GM12878 (cell line): ENCODE data around the gene PIP4K2A. TPM values are rescaled to one million over a fixed set of nuclear protein-coding genes. Genes with fewer than 3 reads are reported as not detected.

Source experiments
- BACH1 ChIP-seq: fragments of 450-650 bp; IDR thresholded peaks from 2 replicates; pipeline ENCODE4 v1.6.1; 2017; ENCODE audit warnings: mild to moderate bottlenecking, borderline replicate concordance
- BCL11A ChIP-seq: IDR thresholded peaks from 2 replicates; pipeline ENCODE4 v1.6.1; 2011; ENCODE audit warnings: low read depth, low read length
- BHLHE40 ChIP-seq, 2 experiments: fragments of 450-650 bp in 1 of 2; IDR thresholded peaks; 2 replicates each; pipeline ENCODE4 v1.6.1; 2011 to 2017; ENCODE audit warnings: low read depth in 2 of 2, borderline replicate concordance in 1 of 2, improper control_type of control experiment in 1 of 2, low read length in 1 of 2, mild to moderate bottlenecking in 1 of 2
- BMI1 ChIP-seq: fragments of 450-650 bp; IDR thresholded peaks from 2 replicates; pipeline ENCODE4 v1.6.1; 2016; ENCODE audit warnings: mild to moderate bottlenecking, moderate library complexity, borderline replicate concordance
- CHD1 ChIP-seq: IDR thresholded peaks from 2 replicates; pipeline ENCODE4 v1.6.1; 2012; ENCODE audit warnings: low read depth, low read length, improper control_type of control experiment
- CREM ChIP-seq: IDR thresholded peaks from 2 replicates; pipeline ENCODE4 v1.6.1; 2014; ENCODE audit warnings: antibody characterized with exemption, low read depth
- DPF2 ChIP-seq: fragments of 450-650 bp; IDR thresholded peaks from 2 replicates; pipeline ENCODE4 v1.6.1; 2017; ENCODE audit warnings: mild to moderate bottlenecking
- ELK1 ChIP-seq: IDR thresholded peaks from 2 replicates; pipeline ENCODE4 v1.6.1; 2012; ENCODE audit warnings: low read depth, low read length, improper control_type of control experiment
- IKZF2 ChIP-seq, 2 experiments: fragments of 450-650 bp; IDR thresholded peaks; 2 replicates each; pipeline ENCODE4 v1.6.1; 2017; ENCODE audit warnings: mild to moderate bottlenecking in 2 of 2, moderate library complexity in 2 of 2
- JUNB ChIP-seq: IDR thresholded peaks from 2 replicates; pipeline ENCODE4 v1.6.1; 2016; ENCODE audit warnings: antibody characterized with exemption, mild to moderate bottlenecking
- MTA2 ChIP-seq: fragments of 450-650 bp; IDR thresholded peaks from 2 replicates; pipeline ENCODE4 v1.6.1; 2016; ENCODE audit warnings: low read depth, mild to moderate bottlenecking, moderate library complexity
- NBN ChIP-seq: fragments of 450-650 bp; IDR thresholded peaks from 2 replicates; pipeline ENCODE4 v1.6.1; 2016
- NFIC ChIP-seq: IDR thresholded peaks from 2 replicates; pipeline ENCODE4 v1.6.1; 2012; ENCODE audit warnings: low read depth, mild to moderate bottlenecking, inconsistent platforms, low read length, moderate library complexity
- NFYA ChIP-seq: IDR thresholded peaks from 2 replicates; pipeline ENCODE4 v1.6.1; 2011; ENCODE audit warnings: low read depth, mild to moderate bottlenecking, low read length, improper control_type of control experiment, borderline replicate concordance
- PBX3 ChIP-seq: IDR thresholded peaks from 2 replicates; pipeline ENCODE4 v1.6.1; 2011; ENCODE audit warnings: mild to moderate bottlenecking, low read depth, low read length, moderate library complexity; ENCODE audit not compliant: insufficient replicate concordance
- POU2F2 ChIP-seq: IDR thresholded peaks from 3 replicates; pipeline ENCODE4 v1.6.1; 2011; ENCODE audit warnings: low read depth, mild to moderate bottlenecking, low read length, borderline replicate concordance
- RAD51 ChIP-seq: fragments of 450-650 bp; IDR thresholded peaks from 2 replicates; pipeline ENCODE4 v1.6.1; 2016; ENCODE audit warnings: moderate library complexity, mild to moderate bottlenecking, inconsistent platforms
- RELB ChIP-seq: fragments of 450-650 bp; IDR thresholded peaks from 2 replicates; pipeline ENCODE4 v1.6.1; 2017; ENCODE audit warnings: low read depth, mild to moderate bottlenecking, moderate library complexity
- RUNX3 ChIP-seq: IDR thresholded peaks from 2 replicates; pipeline ENCODE4 v1.6.1; 2012; ENCODE audit warnings: low read length, inconsistent platforms
- SP1 ChIP-seq: IDR thresholded peaks from one replicate; pipeline ENCODE4 v1.6.1; 2011; ENCODE audit warnings: low read depth, low read length
- ZNF217 ChIP-seq: fragments of 450-650 bp; IDR thresholded peaks from 2 replicates; pipeline ENCODE4 v1.6.1; 2017; ENCODE audit warnings: antibody characterized with exemption, mild to moderate bottlenecking
- ZNF24 ChIP-seq: fragments of 450-650 bp; IDR thresholded peaks from 2 replicates; pipeline ENCODE4 v1.6.1; 2017; ENCODE audit warnings: antibody characterized with exemption, mild to moderate bottlenecking
- ZNF274 ChIP-seq: IDR thresholded peaks from one replicate; pipeline ENCODE4 v1.8.0; 2011; ENCODE audit not compliant: insufficient read length, insufficient read depth
- ZNF687 ChIP-seq: fragments of 450-650 bp; IDR thresholded peaks from 2 replicates; pipeline ENCODE4 v1.6.1; 2017; ENCODE audit warnings: mild to moderate bottlenecking, moderate library complexity
- polyA plus RNA-seq, 11 experiments: library from polyadenylated mRNA; depleted of rRNA in 4 of 11; unstranded in 6 of 11; stranded (reverse) in 5 of 11; fragments of >200 nt; fragmentation: Nextera tagmentation in 4 of 11; fragmentation: Illumina TruSeq in 1 of 11; extraction: Ambion mirVana in 4 of 11; extraction: Trizol in 1 of 11; gene quantifications; 1 replicate in 1 of 11; 2 replicates in 10 of 11; pipeline versions ENCODE4 v1.2.1 to v1.2.3, GENCODE V29; 2011 to 2016; ENCODE audit warnings: inconsistent platforms in 2 of 11, missing spikeins in 2 of 11, low read depth in 1 of 11
- total RNA-seq, 4 experiments: library from RNA; depleted of rRNA in 3 of 4; stranded (reverse); fragments of >200 nt in 3 of 4; fragmentation: Illumina TruSeq in 1 of 4; extraction: Trizol in 1 of 4; gene quantifications; 2 replicates each; pipeline versions ENCODE4 v1.2.1 to v1.2.3, GENCODE V29; 2013 to 2021

The PIP4K2A gene
- total and polyA plus RNA-seq, 10 of the 15 experiments (the other 5 are each of a cell fraction or from before 2014, with no cell fraction given) = 54.3 to 139 (median 84.4) TPM

GRCh38 chr10:22605168-22605567, 109.2 kb downstream of the PIP4K2A start (continued):
- no peak for TF ChIP-seq NFYA
- peak; percentile 73; the same call in 1 of the 2 replicates for TF ChIP-seq ZNF687
- 0 out of 2 replicates have a peak, but pooled peaks have one; percentile 20 for TF ChIP-seq ZNF217
- no peak; the same call in 1 of the 2 replicates for TF ChIP-seq NFIC
- no peak for TF ChIP-seq ZNF274
- TF ChIP-seq BHLHE40 (IDR thresholded peaks at IDR 0.05; ENCODE audit: borderline replicate concordance in 1 of 2, low read depth in 2 of 2, low read length in 1 of 2) = peak; percentile 32 to 62; a peak in 3 of 4 replicates
- peak; percentile 57; the same call in 1 of the 2 replicates for TF ChIP-seq RELB
- peak; percentile 73 for TF ChIP-seq PBX3
- peak; percentile 72; the same call in 1 of the 2 replicates for TF ChIP-seq BACH1
- 0 out of 2 replicates have a peak, but pooled peaks have one; percentile 37 for TF ChIP-seq CREM
- TF ChIP-seq BMI1 = peak; percentile 60; the same call in 1 of the 2 replicates
- TF ChIP-seq SP1 = no peak
- peak; percentile 81; the same call in 1 of the 2 replicates for TF ChIP-seq BCL11A
- peak; percentile 98 for TF ChIP-seq MTA2
- TF ChIP-seq DPF2 = peak; percentile 71
- TF ChIP-seq ELK1 = 0 out of 2 replicates have a peak, but pooled peaks have one; percentile 21
- TF ChIP-seq JUNB = peak; percentile 47
- TF ChIP-seq IKZF2 (IDR thresholded peaks at IDR 0.05) = peak; percentile 89 to 92
- peak; percentile 62; the same call in 1 of the 2 replicates for TF ChIP-seq ZNF24
- TF ChIP-seq RAD51 = no peak; the same call in 1 of the 2 replicates
- no peak for TF ChIP-seq POU2F2
- peak; percentile 57; the same call in 1 of the 2 replicates for TF ChIP-seq NBN
- no peak for TF ChIP-seq CHD1
- TF ChIP-seq RUNX3 = peak; percentile 28; the same call in 1 of the 2 replicates
